GM11168 (cell line): Measurements from ENCODE around the gene APOA4.

Experiments
- in situ Hi-C: fragments of 300-500 bp; cut with MboI; formaldehyde crosslinking; loops from one replicate; pipeline ENCODE4 v1.12.0; 2022; ENCODE audit warnings: low sequenced_read_pairs; ENCODE audit not compliant: unreplicated experiment

The APOA4 gene

GRCh38 chr11:116823031-116823843 is at the start of gene APOA4:
TSS of gene APOA4 (minus strand) at chr11:116823304. CDS start at chr11:116823191, 113 bp downstream.
- in situ Hi-C loops, result no loop called here

- in situ Hi-C loops, result no loop called here
Observed at GRCh38 chr11:116871248-116871647, 48.1 kb upstream of the APOA4 start.

GRCh38 chr11:116870054-116870453 is 47.0 kb upstream of the APOA4 start:
- in situ Hi-C loops, result no loop called here

- in situ Hi-C loops, result no loop called here
Observed at GRCh38 chr11:116869610-116870009, 46.5 kb upstream of the APOA4 start.

GRCh38 chr11:116868066-116868465 is 45.0 kb upstream of the APOA4 start:
- in situ Hi-C loops, result no loop called here

- in situ Hi-C loops, result no loop called here
Observed at GRCh38 chr11:116867619-116868018, 44.5 kb upstream of the APOA4 start.

- in situ Hi-C loops, result no loop called here
Observed at GRCh38 chr11:116866804-116867455, 43.8 kb upstream of the APOA4 start.

GRCh38 chr11:116865696-116866095 is 42.6 kb upstream of the APOA4 start:
- in situ Hi-C loops, result no loop called here

- in situ Hi-C loops, result no loop called here
Observed at GRCh38 chr11:116864531-116864930, 41.4 kb upstream of the APOA4 start.

GRCh38 chr11:116862951-116863350 is 39.8 kb upstream of the APOA4 start:
- in situ Hi-C loops, result no loop called here

GRCh38 chr11:116862185-116862584 is 39.1 kb upstream of the APOA4 start:
- in situ Hi-C loops, result no loop called here

GRCh38 chr11:116861539-116861938 is 38.4 kb upstream of the APOA4 start:
- in situ Hi-C loops, result no loop called here

GRCh38 chr11:116860303-116860702 is 37.2 kb upstream of the APOA4 start:
- in situ Hi-C loops, result no loop called here

- in situ Hi-C loops, result no loop called here
Observed at GRCh38 chr11:116859175-116859574, 36.1 kb upstream of the APOA4 start.

GRCh38 chr11:116857936-116858335 is 34.8 kb upstream of the APOA4 start:
- in situ Hi-C loops, result no loop called here

- in situ Hi-C loops, result no loop called here
Observed at GRCh38 chr11:116857316-116857715, 34.2 kb upstream of the APOA4 start.

- in situ Hi-C loops, result no loop called here
Observed at GRCh38 chr11:116856423-116856822, 33.3 kb upstream of the APOA4 start.

GRCh38 chr11:116855413-116855812 is 32.3 kb upstream of the APOA4 start:
- in situ Hi-C loops, result no loop called here

- in situ Hi-C loops, result no loop called here
Observed at GRCh38 chr11:116853461-116854073, 30.5 kb upstream of the APOA4 start.

GRCh38 chr11:116852261-116853031 is 29.3 kb upstream of the APOA4 start:
- in situ Hi-C loops, result no loop called here

- in situ Hi-C loops, result no loop called here
Observed at GRCh38 chr11:116851626-116852025, 28.5 kb upstream of the APOA4 start.
